Ammon's horn (tissue), 1 donor: ENCODE measurements around the gene RMND5A.

ENCODE experiments used
- DNase-seq: peaks from one replicate; pipeline ENCODE4 v3.0.0-alpha.2; 2016; ENCODE audit warnings: low spot score

RMND5A gene

GRCh38 chr2:86791573-86791972 lies 71.5 kb downstream of the RMND5A start:
- DNase-seq: no peak

DNA sequence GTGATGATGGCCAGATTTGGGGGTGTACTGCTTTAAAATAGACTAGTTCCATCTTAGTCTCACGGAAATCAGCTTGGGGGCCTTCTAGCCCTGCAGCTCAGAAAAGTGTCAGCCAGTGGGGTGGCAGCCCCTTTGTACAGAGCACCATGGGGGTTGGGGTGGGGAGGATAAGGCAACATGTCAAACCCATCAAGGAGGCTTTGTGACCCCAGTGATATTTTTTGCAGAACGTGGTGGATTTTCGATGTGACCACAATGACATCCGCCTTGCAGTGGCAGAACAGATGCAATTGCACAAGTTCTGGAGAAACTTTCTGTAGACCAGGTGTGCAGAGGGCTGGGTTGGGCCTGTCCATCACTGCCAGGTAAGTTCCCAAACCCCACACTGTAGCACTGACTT lies 73.7 kb downstream of the RMND5A start:
- DNase-seq: no peak

- no peak for DNase-seq
Observed at GRCh38 chr2:86794861-86795260, 74.8 kb downstream of the RMND5A start.

DNA sequence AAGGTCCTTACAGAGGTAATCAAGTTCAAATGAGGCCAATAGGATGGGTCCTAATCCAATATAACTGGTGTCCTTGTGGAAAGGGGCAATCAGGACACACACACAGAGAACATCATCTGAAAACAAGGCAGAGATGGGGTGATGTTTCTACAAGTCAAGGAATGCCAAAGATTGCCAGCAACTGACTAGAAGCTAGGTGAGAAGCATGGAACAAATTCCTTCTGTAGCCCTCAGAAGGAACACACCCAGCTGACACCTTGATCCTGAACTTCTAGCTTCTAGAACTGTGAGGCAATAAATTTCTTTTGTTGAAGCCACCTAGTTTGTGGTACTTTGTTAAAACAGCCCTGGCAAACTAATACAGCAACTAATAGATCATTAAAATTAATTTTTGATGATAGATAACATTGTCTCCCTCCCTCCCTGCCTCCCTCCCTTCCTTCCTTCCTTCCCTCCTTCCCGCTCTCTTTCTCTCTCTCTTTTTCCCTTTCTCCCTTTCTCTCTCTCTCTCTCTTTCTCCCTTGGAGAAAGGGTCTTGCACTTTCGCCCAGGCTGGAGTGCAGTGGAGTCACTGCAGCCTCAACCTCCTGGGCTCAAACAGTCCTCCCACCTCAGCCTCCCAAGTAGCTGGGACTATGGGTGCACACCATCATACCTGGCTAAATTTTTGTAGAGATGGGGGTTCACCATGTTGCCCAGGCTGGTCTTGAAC lies 80.9 kb downstream of the RMND5A start:
- no peak for DNase-seq

- no peak for DNase-seq
Observed at GRCh38 chr2:86806059-86806857, 86.2 kb downstream of the RMND5A start.

GRCh38 chr2:86807133-86807467 lies 87.0 kb downstream of the RMND5A start:
- DNase-seq: no peak

DNA sequence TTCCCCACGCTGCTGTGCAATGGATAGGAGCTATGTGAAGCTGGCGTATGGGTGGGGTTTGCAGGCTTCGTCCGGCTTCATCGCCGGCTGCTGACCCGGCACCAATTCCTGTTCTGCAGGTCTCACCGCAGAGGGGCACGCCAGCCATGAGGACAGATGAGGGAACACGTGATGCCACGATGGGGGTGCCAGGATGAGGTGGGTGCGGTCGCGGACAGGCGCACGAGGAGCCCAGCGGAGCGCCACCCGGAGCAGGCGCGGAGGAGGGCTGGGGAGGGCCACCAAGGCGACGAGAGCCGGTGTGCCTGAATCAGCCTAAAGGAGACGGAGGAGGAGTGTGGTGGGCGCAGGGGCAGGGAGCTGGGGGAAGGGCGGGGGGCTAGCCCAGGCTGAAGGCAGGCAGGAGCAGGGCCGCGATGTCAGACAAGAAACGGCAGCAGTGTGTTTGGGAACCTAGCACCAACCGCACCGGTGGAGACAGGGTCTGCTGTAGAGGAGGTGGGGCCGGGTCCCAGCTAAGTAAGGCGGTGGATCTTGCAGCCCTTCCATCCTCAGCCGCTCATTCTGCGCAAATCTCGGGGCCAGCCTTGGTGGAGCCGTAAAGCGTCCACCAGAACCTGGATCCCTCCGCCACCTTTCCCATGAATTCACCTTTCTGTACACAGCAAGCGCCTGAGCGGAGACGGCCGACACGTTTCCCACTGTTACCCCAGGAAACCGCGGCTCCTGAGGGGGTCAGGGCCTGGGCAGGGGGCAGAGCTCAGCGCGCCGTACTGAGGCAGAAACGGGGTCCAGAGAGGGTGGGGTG lies 87.6 kb downstream of the RMND5A start:
- peak; percentile 64 for DNase-seq

- DNase-seq: peak; percentile 86
Observed at GRCh38 chr2:86808315-86809161, 88.4 kb downstream of the RMND5A start.

DNA sequence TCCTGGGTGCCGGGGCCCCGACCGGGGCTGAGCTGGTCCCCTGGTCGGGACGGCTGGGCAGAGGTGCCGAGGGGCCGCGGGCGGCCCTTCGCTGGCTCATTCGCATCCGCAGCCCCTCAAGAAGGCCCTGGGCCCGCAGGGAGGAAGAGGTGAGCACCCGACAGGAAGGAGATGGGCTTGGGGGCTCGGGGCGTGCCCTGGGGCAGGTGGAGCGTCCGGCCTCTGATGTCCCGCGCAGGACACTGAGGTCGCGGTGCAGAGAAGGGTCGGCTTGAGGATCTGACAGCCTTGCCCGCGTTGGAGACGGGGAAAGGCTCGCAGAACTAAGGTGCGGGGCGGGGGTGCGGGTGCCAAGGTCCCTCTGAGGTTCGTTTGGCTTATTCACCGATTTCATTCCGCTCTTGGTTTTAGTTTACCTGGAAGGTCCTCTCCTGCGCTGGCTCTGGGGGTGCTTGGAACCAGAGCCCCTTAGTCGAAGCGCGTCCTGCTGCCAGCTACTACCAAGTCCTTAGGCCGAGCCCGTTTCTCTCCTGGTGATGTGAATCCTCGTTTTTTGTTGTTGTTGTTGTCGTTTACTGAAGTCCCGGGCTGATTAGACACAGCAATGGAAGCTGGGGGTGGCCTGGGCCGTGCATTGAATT lies 89.5 kb downstream of the RMND5A start:
- no peak for DNase-seq

DNA sequence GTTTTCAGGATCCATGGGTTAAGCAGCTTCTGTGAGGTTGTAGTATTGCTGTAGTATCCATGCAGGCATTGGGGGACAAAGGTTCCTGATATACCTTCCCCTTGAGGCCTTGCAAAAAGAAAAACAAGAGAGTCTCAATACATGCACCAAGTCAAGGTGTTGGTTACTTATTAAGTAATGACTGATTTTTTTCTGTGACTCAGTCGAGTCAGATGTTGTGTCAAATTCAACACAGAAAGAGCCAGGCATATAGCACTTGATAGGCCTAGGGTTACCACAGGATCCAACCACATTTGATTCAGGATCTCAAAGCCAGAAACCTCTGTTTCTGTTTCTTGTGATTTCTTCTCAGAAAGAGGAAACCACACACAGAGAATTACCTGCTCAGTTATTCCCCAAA lies 95.5 kb downstream of the RMND5A start:
- DNase-seq: no peak

DNA sequence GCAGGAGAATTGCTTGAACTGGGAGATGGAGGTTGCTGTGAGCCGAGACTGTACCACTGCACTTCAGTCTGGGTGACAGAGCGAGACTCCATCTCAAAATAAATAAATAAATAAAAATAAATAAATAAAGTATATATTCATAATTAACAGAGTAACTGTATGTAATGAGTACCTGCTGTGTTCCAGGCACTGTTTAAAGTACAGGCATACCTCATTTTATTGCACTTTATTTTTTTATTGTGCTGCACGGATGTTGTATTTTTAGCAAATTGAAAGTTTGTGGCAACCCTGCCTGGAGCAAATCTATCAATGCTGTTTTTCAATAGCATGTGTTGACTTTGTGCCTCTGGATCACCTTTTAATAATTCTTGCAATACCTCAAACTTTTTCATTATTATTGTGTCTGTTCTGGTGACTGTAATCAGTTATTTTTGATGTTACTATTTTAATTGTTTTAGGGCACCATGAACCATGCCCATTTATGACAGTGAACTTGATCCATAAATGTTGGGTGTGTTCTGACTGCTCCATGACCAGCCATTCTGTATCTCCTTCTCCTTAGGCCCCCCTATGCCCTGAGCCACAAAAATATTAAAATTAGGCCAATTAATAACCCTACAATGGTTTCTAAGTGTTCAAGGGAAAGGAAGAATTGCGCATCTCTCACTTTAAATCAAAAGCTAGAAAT lies 98.2 kb downstream of the RMND5A start:
- DNase-seq: no peak

GRCh38 chr2:86818957-86819356 lies 98.9 kb downstream of the RMND5A start:
- no peak for DNase-seq

GRCh38 chr2:86821306-86821705 lies 101.2 kb downstream of the RMND5A start:
- DNase-seq: no peak

DNA sequence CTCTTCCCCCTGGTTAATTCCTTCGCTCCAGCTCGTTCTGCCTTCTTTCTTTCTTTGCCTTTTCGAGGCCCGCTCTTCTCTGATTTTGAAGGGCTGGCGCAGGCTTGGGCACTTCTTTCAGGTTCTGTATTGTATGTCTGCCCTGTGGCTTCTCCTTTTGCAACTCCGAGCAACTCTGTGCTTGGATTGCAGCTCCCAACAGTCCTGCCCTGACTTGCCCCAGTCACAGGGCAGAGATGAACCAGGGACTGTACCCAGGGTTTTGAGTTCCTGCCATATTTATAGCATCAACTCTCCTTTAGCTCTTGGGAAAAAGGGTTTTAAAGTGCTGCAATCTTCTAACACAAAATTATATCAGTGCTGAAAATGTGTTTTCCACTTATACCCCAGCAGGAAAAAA lies 101.8 kb downstream of the RMND5A start:
- DNase-seq: no peak

GRCh38 chr2:86822668-86823345 lies 102.7 kb downstream of the RMND5A start:
- no peak for DNase-seq

GRCh38 chr2:86825036-86825692 lies 105.1 kb downstream of the RMND5A start:
- DNase-seq: no peak

- DNase-seq: no peak
Observed at GRCh38 chr2:86825693-86826381, 105.7 kb downstream of the RMND5A start.

- DNase-seq: no peak
Observed at GRCh38 chr2:86826951-86827350, 106.9 kb downstream of the RMND5A start.
